HG02852 (cell line): ENCODE data around the gene NSUN7.

Source experiments
- ATAC-seq: cut with Tn5 transposase; IDR thresholded peaks from one replicate; pipeline ENCODE4 v1.9.1; 2021; ENCODE audit warnings: mild to moderate bottlenecking, moderate library complexity; ENCODE audit not compliant: unreplicated experiment

Gene NSUN7

GRCh38 chr4:40842725-40843423, 93.1 kb downstream of the NSUN7 start:
- ATAC-seq, result no peak

GRCh38 chr4:40843696-40844095, 93.9 kb downstream of the NSUN7 start:
- no peak for ATAC-seq

GRCh38 chr4:40844261-40844660, 94.5 kb downstream of the NSUN7 start:
- no peak for ATAC-seq

GRCh38 chr4:40845154-40845835, 95.5 kb downstream of the NSUN7 start:
- no peak for ATAC-seq

- no peak for ATAC-seq
Measured at GRCh38 chr4:40846532-40846931, 96.8 kb downstream of the NSUN7 start.

- ATAC-seq, result no peak
Measured at GRCh38 chr4:40848251-40848650, 98.5 kb downstream of the NSUN7 start.

GRCh38 chr4:40848940-40849339, 99.2 kb downstream of the NSUN7 start:
- ATAC-seq, result no peak

- ATAC-seq, result no peak
Measured at GRCh38 chr4:40850496-40850895, 100.7 kb downstream of the NSUN7 start.

GRCh38 chr4:40856277-40856839, 106.6 kb downstream of the NSUN7 start:
- ATAC-seq, result no peak

- ATAC-seq, result peak; percentile 84
Measured at GRCh38 chr4:40856840-40857362, 107.1 kb downstream of the NSUN7 start.

- no peak for ATAC-seq
Measured at GRCh38 chr4:40857956-40858355, 108.2 kb downstream of the NSUN7 start.

GRCh38 chr4:40858962-40859361, 109.2 kb downstream of the NSUN7 start:
- peak; percentile 3 for ATAC-seq
